ENCODE data around the gene TIMM21.

The TIMM21 gene

DNA sequence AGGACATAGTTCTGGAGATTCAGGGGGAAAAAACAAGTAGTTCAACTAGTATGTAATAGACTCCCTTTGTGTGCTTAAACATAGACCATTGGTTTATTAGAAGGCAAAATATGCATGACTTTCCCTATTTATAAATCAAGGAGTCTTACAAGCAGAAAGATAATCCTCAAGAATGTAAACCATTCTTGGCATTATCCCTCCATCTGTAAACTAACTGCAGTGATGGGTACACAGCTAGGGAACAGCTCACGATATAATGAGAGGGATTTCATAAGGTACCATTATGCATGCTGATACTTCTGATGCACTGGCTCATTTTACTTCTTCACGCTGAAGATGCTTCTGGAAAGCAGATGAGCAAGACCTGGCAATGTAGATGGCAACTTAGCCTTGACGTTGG is 1.6 kb upstream of the TIMM21 start:
- DNase-seq (ENCODE audit: low read depth in 1 of 2, low spot score in 1 of 2): no peak

DNA sequence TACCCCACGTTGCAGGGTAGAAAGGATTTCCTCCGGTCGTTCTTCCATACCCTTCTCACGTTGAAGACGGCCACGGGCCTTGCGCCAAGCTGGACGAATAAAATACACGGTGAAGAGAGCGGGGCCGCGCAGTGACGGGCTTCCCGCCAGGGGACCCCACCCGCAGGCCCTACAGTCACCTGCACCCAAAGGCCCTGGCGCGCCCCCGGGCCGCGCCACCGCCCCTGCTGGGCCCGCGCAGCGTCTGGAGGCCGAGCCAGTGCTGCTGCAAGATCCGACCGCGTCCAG is 888 bp upstream of the TIMM21 start:
- DNase-seq (ENCODE audit: low read depth in 1 of 2, low spot score in 1 of 2): no peak

DNA sequence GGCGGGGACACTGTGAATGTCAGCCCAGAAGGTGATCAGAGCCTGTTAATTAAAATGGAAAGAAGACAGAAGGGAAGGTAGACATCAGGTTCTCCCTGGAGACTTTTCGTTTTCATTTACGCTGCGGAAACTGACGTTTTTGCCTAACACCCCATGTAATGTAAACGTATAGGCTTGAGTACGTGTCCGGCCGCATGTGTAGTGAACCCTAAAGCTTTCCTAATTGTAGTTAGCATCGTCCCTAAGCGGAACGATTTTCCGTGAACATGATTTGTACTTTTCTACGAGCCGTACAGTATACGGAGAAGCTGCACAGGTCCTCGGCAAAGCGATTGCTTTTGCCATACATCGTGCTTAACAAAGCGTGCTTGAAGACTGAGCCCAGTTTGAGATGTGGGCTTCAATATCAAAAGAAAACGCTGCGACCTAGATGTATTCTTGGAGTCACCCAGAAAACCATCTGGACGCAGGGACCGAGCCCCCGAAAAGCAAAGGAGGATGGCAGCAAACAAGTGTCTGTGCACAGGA is 284 bp downstream of the TIMM21 start:
- no peak for DNase-seq (ENCODE audit: low read depth in 1 of 2, low spot score in 1 of 2)

DNA sequence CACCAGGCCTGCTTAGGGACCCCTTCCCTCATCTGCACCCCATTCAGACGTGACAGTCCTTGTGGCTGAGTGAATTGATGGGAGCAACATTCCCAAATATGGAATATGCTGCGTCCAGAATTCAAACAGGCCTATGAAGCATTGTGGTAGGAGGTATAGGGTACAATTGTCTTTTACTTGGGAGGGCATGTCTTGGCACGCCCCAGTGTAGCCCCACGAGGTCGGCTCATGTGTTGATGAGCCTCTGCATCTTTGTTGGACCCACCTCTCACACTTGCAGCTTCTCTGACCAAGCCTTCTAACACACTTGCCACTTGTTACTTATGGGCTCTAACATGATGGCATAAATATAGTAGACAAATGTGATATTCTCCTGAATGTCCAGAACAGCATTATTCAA is 1.6 kb downstream of the TIMM21 start:
- no peak for DNase-seq (ENCODE audit: low read depth in 1 of 2, low spot score in 1 of 2)

DNA sequence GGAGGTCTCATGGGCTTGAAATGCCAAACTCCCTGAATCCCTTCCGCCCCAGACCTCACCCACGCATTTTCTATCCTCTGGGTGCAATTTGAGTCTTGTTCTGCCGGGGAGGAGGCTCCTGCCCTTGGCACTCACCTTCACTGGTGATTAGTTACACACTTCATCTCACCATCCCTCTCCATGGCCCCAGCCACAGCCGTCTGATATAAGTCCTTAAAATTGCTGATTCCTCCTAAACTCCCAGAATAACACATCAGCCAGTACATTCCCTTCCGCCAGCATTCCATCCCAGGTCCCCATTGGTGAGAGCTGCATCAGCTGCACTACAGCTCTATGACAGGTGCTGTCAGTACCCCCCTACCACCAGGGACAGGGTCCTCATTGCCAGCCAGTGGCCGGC is 3.9 kb downstream of the TIMM21 start:
- no peak for DNase-seq (ENCODE audit: low read depth in 1 of 2, low spot score in 1 of 2)

DNA sequence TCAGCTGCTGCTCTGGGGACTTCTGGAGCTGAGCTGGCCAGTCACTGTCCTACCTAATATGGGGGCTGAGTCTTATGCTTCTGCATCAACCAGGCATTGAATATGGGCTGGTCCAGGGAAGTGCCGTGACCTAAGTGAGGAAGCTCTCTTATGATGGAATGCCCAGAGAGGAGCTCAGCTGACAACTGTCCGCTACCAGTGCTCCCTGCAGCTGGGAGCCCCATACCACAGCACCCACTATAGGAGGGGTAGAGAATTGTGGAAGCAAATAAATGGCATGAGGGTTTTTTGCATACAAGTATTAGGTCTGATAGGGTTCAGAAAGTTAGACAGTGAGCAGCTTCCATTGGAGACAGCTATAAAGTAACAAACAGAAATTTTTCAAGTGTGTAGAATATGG is 4.5 kb downstream of the TIMM21 start:
- no peak for DNase-seq (ENCODE audit: low read depth in 1 of 2, low spot score in 1 of 2)

DNA sequence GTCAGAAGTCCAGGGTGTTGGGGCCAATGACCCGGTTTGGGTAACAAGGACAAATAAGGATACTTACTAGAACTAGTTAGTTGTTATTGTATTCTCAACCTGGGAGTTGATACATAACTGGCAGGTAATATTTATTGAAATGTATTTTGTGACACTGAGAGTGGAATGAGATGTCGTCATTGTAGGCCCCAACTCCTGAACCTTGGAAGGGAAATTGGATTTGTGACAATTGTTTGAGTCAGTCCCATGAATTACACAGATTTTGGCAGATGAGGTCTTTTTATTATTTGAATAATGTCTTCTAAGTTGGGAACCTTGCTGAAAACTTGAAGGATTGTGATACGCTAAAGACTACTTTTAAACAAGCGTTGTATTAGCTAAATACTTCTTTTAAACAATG is 5.1 kb downstream of the TIMM21 start:
- no peak for DNase-seq (ENCODE audit: low read depth in 1 of 2, low spot score in 1 of 2)

DNA sequence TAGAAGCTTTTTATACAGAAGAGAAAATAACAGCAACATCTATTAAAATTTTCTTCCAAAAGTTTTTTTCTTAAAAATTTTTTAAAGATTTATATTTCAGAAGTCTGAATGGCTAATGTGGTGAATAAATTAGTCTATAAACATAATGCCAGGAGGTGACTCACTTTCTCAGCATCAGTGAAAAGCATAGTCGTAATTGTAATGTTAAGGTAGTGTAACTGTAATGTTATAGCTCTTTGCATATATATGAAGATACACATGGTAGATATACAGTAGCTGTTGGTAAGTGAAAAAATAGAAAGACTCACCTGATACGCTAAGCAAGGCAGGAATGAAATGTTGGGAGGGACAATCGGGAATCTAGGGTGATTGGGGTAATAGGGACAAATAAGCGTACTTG is 5.5 kb downstream of the TIMM21 start:
- DNase-seq (ENCODE audit: low read depth in 1 of 2, low spot score in 1 of 2): no peak

DNA sequence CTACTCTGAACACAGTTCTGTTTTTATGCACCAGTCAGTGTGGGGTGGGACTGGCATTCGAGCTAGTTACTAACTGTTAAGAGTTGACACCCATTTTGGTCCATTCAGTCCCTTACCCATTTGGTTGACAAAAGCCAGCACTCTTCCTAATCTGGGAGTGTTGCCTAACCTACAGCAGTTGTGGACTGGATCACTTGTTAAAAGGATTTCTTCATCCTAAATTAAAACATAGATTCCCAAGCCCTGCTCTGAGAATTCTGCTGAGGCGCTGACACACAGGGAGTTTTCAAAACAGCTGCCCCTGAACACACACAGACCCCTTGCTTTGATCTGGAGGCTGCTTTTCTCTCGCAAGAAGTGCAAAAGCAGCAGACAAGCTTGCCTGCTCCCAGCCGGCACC is 6.4 kb downstream of the TIMM21 start:
- no peak for DNase-seq (ENCODE audit: low read depth in 1 of 2, low spot score in 1 of 2)

DNA sequence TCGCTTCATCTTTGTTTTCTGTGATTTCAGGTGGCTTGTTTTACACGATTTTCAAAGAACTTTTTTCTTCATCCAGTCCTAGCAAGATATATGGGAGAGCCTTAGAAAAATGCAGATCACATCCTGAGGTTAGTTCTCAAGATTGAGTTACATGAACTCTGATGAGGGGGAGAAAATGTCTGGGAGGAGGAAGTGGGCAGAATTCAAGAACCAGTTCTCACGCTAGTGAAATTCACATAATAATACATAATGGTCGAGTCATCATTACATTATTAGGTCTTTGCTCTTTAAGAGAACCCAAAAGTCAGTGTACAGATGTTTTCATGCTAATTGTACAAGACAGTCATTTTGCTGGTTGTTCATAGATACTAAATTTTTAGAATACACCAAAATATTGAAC is 7.0 kb downstream of the TIMM21 start:
- no peak for DNase-seq (ENCODE audit: low read depth in 1 of 2, low spot score in 1 of 2)

DNA sequence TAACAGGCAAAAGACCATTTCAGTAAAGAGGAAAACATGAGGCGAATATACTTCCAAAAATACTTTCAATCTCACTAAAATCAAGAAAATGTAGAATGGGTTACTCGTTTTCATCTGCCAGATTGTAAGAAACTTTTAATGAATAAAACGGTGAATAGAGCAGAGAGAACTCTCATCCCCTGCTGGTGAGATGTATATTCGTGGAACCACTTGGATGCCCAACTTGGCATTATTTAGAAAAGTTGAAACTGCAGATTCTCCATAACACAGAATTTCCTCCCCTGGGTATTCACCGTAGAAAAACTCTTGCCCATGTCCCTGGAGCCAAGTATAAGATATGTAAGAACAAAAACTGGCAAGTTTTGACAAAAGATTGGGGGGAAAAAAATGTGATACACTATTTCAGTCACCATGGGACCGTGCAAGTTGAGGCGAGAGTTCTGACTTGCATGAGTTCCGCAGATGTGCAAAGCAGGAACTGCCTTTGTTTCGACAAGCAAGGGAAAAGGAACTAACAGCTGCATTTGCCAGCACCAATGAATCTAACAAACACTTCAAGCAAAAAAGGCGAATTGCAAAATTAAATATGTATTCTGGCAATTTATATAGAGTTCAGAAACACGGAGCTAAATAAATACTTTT is 14.8 kb downstream of the TIMM21 start:
- no peak for DNase-seq (ENCODE audit: low read depth in 1 of 2, low spot score in 1 of 2)

DNA sequence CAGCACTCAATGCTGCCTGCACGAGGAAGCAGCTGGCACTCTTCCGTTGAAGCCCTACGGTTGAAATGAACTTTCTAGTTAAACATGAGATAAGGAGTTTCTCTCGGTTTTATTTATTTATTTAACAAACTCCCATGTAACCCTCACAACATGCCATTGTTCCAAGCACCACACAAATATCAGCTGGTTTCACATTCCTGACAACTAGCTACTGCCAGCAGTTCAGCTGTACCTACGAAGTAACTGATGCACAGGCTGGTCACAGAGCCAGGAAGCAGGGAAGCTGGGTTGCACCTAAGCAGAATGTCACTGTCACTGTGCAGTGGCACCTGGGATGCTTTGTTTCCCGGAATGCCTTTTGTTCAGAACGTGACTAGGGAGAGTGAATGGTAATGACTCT is 18.1 kb downstream of the TIMM21 start:
- DNase-seq (ENCODE audit: low read depth in 1 of 2, low spot score in 1 of 2): no peak

DNA sequence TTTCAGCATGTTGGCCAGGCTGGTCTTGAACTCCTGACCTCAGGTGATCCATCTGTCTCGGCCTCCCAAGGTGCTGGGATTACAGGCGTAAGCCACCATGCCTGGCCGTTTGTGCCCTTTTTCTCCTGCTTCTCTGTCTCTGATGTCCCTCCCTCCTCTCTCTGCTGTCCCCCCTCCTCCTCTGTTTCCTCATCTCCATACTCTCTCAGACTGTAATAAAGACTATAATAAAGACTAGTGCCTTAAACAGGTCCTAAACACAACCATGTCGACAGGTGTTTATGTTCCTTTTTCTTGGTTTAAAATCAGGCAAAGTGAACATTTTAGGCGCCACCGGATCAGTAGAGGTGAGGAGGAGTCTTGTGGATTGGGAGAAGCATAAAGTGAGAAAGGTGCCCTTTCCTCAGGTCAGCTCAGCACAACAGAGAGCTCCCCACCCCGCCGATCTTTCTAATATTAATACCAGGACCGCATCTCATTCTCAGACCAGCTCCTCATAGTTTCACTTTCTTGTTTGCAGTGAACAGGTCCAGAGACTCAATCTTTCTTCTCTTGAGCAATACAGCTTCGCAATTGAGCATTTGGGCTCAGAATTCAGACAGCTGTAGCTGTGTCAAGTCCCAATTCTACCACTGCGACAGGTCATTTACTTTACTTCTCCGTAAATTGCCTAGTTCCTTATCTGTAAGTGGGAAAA is 23.7 kb downstream of the TIMM21 start:
- DNase-seq (ENCODE audit: low read depth in 1 of 2, low spot score in 1 of 2): no peak

DNA sequence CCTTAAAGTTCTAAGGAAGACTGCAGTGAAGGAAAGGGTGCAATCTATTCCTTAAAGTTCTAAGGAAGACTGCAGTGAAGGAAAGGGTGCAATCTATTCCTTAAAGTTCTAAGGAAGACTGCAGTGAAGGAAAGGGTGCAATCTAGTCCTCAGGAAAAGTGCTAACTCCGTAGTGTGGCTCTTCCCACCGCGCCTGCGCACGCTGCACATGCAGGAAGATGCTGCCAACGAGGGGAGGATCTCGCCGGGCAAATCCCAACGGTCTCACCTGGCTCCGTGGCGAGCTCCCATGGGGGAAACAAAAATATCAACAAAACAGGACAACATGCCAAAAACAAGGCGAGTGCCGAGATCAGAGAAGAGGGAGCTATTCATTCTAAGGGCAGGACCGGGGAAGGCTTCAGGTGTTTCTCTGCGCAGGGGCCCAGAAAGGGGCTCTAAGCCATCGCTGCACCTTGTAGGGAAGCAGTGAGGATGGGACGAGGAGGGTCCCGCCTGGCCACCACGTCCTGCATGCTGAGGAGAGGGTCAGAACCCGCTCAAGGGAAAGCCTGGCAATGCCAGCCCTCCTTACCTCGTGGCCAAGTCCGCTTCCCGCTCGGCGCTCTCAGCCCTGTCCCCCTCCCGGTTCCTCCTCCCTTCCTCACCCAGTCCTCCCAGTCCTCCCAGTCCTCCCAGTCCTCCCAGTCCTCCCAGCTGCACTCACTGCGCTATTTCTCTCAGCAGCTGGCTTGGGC is 24.5 kb downstream of the TIMM21 start:
- DNase-seq (ENCODE audit: low read depth in 1 of 2, low spot score in 1 of 2): no peak

DNA sequence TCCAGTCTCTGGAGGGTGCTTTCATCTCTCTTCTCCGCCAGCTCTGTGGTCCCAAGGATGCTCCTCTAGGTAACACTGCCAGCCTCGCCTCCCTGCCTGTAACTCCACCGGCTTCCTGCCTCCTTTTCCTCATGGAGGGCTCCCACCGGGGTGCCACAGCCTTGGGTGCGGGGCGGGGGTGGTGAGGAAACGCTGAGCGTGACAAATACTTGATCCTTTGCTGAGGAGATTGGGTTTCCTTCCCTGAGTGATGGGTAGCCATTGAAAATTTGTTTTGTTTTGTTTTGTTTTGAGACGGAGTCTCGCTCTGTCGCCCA is 25.1 kb downstream of the TIMM21 start:
- no peak for DNase-seq (ENCODE audit: low read depth in 1 of 2, low spot score in 1 of 2)

DNA sequence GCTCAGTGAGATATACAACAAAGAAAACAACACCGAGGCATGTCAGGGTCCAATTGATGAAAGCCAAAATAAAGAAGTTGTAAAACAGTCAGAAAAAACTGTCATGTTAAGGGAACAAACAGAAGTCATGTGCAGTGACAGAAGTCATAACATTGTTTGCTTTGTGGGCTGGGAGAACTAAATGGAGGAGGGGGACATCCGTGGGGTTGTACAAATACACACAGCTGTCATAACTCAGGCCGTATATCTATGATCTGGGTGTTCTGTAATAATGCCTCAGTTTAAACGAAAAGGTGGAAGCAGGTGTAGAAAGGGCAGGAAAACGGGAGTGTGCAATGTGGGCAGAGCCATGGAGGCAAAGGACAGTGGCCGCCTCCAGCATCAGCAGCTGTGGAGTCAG is 27.3 kb downstream of the TIMM21 start:
- no peak for DNase-seq (ENCODE audit: low read depth in 1 of 2, low spot score in 1 of 2)

DNA sequence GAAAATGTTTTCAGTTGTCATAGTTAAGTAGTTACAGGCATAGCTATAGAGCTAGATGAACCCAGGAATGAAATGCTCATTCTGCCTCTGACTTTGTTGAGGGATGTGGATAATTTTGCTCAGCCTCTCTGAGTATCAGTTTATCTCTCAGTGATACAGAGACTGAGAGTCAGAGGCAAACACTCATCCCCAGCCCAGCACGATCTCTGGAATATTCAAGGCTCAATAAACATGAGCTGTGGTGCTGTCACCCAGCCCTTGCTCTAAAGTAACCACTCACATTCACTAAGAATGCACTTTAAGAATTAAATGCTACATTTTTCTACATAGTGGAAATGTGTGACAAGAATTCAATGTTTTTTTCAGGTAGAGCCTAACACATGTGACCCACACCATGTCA is 30.6 kb downstream of the TIMM21 start:
- no peak for DNase-seq (ENCODE audit: low read depth in 1 of 2, low spot score in 1 of 2)

DNA sequence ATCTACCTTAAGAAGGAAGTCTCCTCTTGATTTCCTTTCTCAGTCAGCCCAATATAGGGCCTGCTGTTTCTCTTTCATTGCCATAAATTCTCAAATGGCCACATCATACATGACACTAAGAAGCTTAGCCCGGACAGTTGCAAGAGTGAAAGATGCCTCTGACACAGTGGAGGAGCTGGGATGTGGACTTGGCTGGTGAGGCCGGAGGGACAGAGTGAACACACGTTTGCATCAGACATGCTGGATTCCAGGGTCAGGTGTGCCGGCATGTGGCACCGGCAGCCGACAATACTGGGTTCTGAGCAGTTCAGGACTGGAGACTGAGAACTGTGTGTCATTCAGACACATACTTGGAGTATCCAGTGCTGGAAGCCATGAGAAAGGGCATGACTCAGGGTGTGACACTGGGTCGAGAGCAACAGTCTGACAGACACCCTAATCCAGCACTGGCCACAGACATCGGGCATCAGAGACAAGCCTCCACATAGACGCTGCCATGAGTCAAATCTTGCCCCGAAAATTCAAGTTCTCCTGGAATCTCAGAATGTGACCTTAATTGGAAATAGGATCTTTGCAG is 31.4 kb downstream of the TIMM21 start:
- DNase-seq (ENCODE audit: low read depth in 1 of 2, low spot score in 1 of 2): no peak

DNA sequence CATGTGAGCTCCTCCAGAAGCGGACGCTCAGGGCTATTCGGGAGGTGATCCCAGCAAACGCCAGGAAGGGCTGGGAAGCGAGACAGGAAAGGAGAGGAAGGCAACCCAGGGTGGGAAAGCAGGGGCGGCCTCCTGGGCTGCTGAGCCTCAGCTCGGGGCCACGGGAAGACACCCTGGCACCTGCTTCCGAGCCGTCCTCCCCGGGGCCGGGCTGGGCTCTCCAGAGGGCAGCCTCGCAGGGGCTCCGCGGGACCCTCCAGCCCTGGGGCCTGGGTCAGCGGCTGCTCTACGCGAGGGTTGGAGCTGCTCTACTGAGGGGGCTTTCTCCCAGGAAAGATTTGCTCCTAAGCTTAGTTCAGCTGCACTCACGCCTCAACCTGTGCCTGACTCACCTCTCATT is 34.0 kb downstream of the TIMM21 start:
- DNase-seq (ENCODE audit: low read depth in 1 of 2, low spot score in 1 of 2): no peak

DNA sequence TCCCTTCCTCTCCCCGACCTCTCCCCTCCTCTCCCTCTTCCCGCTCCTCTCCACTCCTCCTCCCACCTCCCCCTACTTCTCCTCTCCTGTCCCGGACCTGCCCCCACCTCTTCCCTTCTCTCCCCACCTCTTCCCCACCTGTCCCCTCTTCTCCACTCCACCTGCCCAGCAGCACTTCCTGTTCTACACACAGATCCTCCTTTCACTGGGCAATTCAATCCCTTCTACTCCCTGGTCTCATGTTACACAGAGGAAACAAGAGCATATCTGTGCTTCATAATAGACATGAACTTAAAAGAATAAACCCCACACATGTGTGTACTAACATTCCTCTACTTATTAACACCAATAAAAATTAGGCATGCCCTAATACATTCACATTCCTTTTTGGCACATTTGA is 34.8 kb downstream of the TIMM21 start:
- no peak for DNase-seq (ENCODE audit: low read depth in 1 of 2, low spot score in 1 of 2)

DNA sequence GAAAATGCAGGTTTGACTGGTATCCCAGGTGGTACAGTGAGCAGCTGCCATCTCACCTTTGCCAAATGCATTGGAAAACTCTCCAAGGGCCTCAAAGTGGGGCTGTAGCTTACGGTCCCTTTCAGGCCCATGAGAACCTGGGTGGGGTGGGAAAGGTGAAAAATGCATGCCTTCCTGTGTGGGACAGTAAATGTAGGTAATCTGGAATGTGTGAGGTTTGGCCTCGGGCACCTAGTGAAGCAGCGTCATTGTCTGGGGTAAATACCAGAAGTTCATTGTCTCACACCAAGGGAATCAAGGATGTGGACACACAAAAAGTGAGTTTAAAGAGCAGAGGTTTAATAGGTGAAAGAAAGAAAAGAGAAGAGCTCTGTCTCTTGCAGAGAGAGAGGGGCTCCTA is 36.6 kb downstream of the TIMM21 start:
- DNase-seq (ENCODE audit: low read depth in 1 of 2, low spot score in 1 of 2): no peak

DNA sequence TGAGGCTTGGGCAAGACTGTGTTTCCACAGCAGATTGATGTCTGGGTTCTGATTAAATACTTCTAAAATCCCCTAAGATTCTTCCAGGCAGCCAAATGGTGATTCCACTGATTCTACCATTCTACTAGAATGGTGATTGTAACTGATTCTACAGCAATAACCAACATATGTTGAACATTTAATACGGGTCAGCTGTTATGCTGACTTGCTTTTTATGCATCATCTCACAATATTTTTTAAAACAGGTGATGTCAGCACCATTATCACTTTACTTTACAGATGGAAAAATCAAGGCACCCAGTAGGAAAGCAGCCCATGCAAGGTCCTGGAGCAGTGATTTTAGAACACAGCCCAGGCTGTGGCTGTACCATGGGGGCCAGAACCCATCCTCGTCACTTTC is 37.5 kb downstream of the TIMM21 start:
- no peak for DNase-seq (ENCODE audit: low read depth in 1 of 2, low spot score in 1 of 2)

All from stimulated activated CD4-positive, alpha-beta T cell treated with anti-CD3 and anti-CD28 coated beads, Interleukin-15, amount 100 ng/mL, for 1 hour (primary cell).